ENCODE measurements around the gene SEC24B. TPM values are rescaled to one million over a fixed set of nuclear protein-coding genes. Genes with fewer than 3 reads are reported as not detected.

SEC24B gene
- total RNA-seq, 1 experiment from 2014 or later = 35.0 TPM

- intact Hi-C loops (cut with micrococcal nuclease) = loop anchor here (10.0 kb wide), 1 partner anchor 63 kb away; the partner anchor contains the start of gene SEC24B
- Mint-ChIP-seq H3K27me3 (ENCODE audit: insufficient read depth, unreplicated experiment) (no peaks in the 10 kb centered on the region), H3K27ac (ENCODE audit: low read depth, unreplicated experiment) (no peak overlapping the region), H3K36me3 (ENCODE audit: insufficient read depth, unreplicated experiment) (peaks cover 73% of the 10 kb centered on the region), H3K4me3 (ENCODE audit: unreplicated experiment) (no peak overlapping the region), H3K4me1 (ENCODE audit: insufficient read depth, unreplicated experiment) (no peaks in the 10 kb centered on the region), H3K9me3 (ENCODE audit: unreplicated experiment) (no peaks in the 10 kb centered on the region)
- no peak for TF ChIP-seq CTCF (IDR thresholded peaks at IDR 0.05; ENCODE audit: unreplicated experiment)
- CTCF ChIA-PET = interaction anchor here (0.6 to 0.8 kb wide), 2 partner anchors 17 to 481 kb away, joined by 3 read pairs; no protein-coding TSS in a partner anchor
- no peak for DNase-seq (ENCODE audit: unreplicated experiment)
- POLR2A ChIA-PET = no interaction called here
- BruUV-seq (replicated peaks) = no TSS peak
Observed at GRCh38 chr4:109497511-109497910, 63.9 kb downstream of the SEC24B start.

- Mint-ChIP-seq H3K36me3 (ENCODE audit: insufficient read depth, unreplicated experiment) (peaks cover 78% of the 10 kb centered on the region), H3K9me3 (ENCODE audit: unreplicated experiment) (no peaks in the 10 kb centered on the region), H3K4me3 (ENCODE audit: unreplicated experiment) (no peak overlapping the region), H3K4me1 (ENCODE audit: insufficient read depth, unreplicated experiment) (no peaks in the 10 kb centered on the region), H3K27ac (ENCODE audit: low read depth, unreplicated experiment) (no peak overlapping the region), H3K27me3 (ENCODE audit: insufficient read depth, unreplicated experiment) (no peaks in the 10 kb centered on the region)
- ChIA-PET CTCF (interaction anchor here (0.6 to 1.7 kb wide), 3 partner anchors 10 to 379 kb away, joined by 3 to 4 read pairs (median 3); partner anchors contain the start of gene SEC24B), POLR2A (interaction anchor here (0.6 to 1.6 kb wide), 3 partner anchors 11 to 304 kb away, joined by 3 to 6 read pairs (median 3); no protein-coding TSS in a partner anchor)
- BruUV-seq (replicated peaks) = no TSS peak
- DNase-seq (ENCODE audit: unreplicated experiment) = no peak
- intact Hi-C loops (cut with micrococcal nuclease) = loop anchor here (10.0 kb wide), 1 partner anchor 65 kb away; the partner anchor contains the start of gene SEC24B
- no peak for TF ChIP-seq CTCF (IDR thresholded peaks at IDR 0.05; ENCODE audit: unreplicated experiment)
Observed at GRCh38 chr4:109499513-109499912, 65.9 kb downstream of the SEC24B start.

- no TSS peak for BruUV-seq (replicated peaks)
- no peak for DNase-seq (ENCODE audit: unreplicated experiment)
- intact Hi-C loops (cut with micrococcal nuclease) = no loop called here
- peaks cover 53% of the 10 kb centered on the region for H3K36me3 Mint-ChIP-seq (ENCODE audit: insufficient read depth, unreplicated experiment)
- no peaks in the 10 kb centered on the region for H3K27me3 Mint-ChIP-seq (ENCODE audit: insufficient read depth, unreplicated experiment)
- no peaks in the 10 kb centered on the region for H3K9me3 Mint-ChIP-seq (ENCODE audit: unreplicated experiment)
- no peak for TF ChIP-seq CTCF (IDR thresholded peaks at IDR 0.05; ENCODE audit: unreplicated experiment)
- no peaks in the 10 kb centered on the region for H3K4me1 Mint-ChIP-seq (ENCODE audit: insufficient read depth, unreplicated experiment)
- ChIA-PET CTCF (no interaction called here), POLR2A (no interaction called here)
- peak overlapping the region; percentile 57 for H3K27ac Mint-ChIP-seq (ENCODE audit: low read depth, unreplicated experiment)
- H3K4me3 Mint-ChIP-seq (ENCODE audit: unreplicated experiment) = no peak overlapping the region
Observed at GRCh38 chr4:109506890-109507289, 73.3 kb downstream of the SEC24B start.

GRCh38 chr4:109510687-109511086 lies 77.1 kb downstream of the SEC24B start:
- CTCF ChIA-PET = interaction anchor here (0.6 kb wide), 1 partner anchor 99 kb away, joined by 4 read pairs; no protein-coding TSS in a partner anchor
- intact Hi-C loops (cut with micrococcal nuclease) = no loop called here

More at GRCh38 chr4:109510687-109511086, 77.1 kb downstream of the SEC24B start:
- no peak overlapping the region for H3K4me3 Mint-ChIP-seq (ENCODE audit: unreplicated experiment)
- H3K27ac Mint-ChIP-seq (ENCODE audit: low read depth, unreplicated experiment) = no peak overlapping the region
- DNase-seq (ENCODE audit: unreplicated experiment) = no peak
- TF ChIP-seq CTCF (IDR thresholded peaks at IDR 0.05; ENCODE audit: unreplicated experiment) = no peak
- BruUV-seq (replicated peaks) = TSS peak; percentile 11
- H3K27me3 Mint-ChIP-seq (ENCODE audit: insufficient read depth, unreplicated experiment) = no peaks in the 10 kb centered on the region
- H3K4me1 Mint-ChIP-seq (ENCODE audit: insufficient read depth, unreplicated experiment) = no peaks in the 10 kb centered on the region
- H3K9me3 Mint-ChIP-seq (ENCODE audit: unreplicated experiment) = no peaks in the 10 kb centered on the region
- POLR2A ChIA-PET = interaction anchor here (1.4 kb wide), 1 partner anchor 12 kb away, joined by 6 read pairs; no protein-coding TSS in a partner anchor
- H3K36me3 Mint-ChIP-seq (ENCODE audit: insufficient read depth, unreplicated experiment) = peaks cover 75% of the 10 kb centered on the region

All from MCF 10A (cell line).